Measurements from ENCODE around the gene HOXB6. TPM values are rescaled to one million over a fixed set of nuclear protein-coding genes. Genes with fewer than 3 reads are reported as not detected.

Gene HOXB6
- total RNA-seq, 1 experiment from 2014 or later, result 19.8 TPM

DNA sequence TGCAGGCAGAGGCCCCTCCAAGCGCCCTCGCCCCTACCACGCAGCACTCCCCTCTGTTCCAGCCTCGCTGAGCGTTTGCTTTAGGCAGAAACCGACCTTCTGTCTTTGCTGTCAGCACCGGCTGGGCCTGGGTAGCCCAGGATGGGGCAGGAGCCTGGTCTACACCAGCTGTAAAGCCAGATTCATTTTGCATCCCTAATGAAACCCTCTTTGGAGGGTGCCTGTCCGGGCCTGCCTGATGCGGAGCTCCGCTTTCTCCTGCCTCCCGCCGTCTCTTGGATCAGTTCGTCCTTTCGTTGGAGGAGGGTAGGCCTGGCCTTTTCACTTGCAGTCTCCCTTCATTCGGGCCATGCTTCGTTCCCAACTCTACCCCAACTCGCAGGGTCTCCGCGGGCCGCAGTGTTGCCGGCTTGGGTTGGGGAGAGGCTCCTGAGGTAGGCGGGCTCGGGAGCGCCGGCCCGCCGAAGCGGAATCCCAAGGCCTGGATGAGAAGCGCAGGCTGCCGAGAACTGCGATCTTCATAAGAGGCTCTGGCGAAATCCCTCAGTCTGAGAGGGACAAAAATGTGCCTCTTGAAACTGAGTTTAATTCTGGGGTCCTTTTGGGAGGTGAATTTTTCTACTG is 15.2 kb upstream of the HOXB6 start:
- Histone ChIP-seq H3K4me3 (ENCODE audit: low read depth, low read length, poor library complexity, severe bottlenecking) (no peak overlapping the region), H3K4me1 (ENCODE audit: insufficient read depth, low read length, poor library complexity, severe bottlenecking) (peaks cover 30% of the 10 kb centered on the region), H3K27me3 (replicated peaks; ENCODE audit: insufficient read depth, low read depth, low read length, poor library complexity) (no peaks in the 10 kb centered on the region)

GRCh38 chr17:48618256-48618896 is 13.6 kb upstream of the HOXB6 start:
- peak; percentile 93 for DNase-seq (ENCODE audit: low spot score)
- Histone ChIP-seq H3K27ac (ENCODE audit: low read depth, low read length, poor library complexity, severe bottlenecking) (no peak overlapping the region), H3K4me3 (ENCODE audit: low read depth, low read length, poor library complexity, severe bottlenecking) (peak overlapping the region; percentile 49), H3K9me3 (ENCODE audit: low read depth, low read length, poor library complexity, severe bottlenecking) (no peaks in the 10 kb centered on the region), H3K36me3 (ENCODE audit: insufficient read depth, low read length, poor library complexity, severe bottlenecking) (no peaks in the 10 kb centered on the region), H3K27me3 (replicated peaks; ENCODE audit: insufficient read depth, low read depth, low read length, poor library complexity) (no peaks in the 10 kb centered on the region), H3K4me1 (ENCODE audit: insufficient read depth, low read length, poor library complexity, severe bottlenecking) (peaks cover 17% of the 10 kb centered on the region)
- no TSS peak for BruUV-seq (replicated peaks)
- intact Hi-C loops (cut with micrococcal nuclease; ENCODE audit: unreplicated experiment), result loop anchor here (1.0 to 5.0 kb wide), 6 partner anchors 281 to 594 kb away; no protein-coding TSS in a partner anchor
- TF ChIP-seq, protein P1, sequence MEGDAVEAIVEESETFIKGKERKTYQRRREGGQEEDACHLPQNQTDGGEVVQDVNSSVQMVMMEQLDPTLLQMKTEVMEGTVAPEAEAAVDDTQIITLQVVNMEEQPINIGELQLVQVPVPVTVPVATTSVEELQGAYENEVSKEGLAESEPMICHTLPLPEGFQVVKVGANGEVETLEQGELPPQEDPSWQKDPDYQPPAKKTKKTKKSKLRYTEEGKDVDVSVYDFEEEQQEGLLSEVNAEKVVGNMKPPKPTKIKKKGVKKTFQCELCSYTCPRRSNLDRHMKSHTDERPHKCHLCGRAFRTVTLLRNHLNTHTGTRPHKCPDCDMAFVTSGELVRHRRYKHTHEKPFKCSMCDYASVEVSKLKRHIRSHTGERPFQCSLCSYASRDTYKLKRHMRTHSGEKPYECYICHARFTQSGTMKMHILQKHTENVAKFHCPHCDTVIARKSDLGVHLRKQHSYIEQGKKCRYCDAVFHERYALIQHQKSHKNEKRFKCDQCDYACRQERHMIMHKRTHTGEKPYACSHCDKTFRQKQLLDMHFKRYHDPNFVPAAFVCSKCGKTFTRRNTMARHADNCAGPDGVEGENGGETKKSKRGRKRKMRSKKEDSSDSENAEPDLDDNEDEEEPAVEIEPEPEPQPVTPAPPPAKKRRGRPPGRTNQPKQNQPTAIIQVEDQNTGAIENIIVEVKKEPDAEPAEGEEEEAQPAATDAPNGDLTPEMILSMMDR (conservative IDR thresholded peaks at IDR 0.05; ENCODE audit: low read depth, low read length), result peak; percentile 98
- no peak for TF ChIP-seq EZH2 (IDR thresholded peaks at IDR 0.05; ENCODE audit: borderline replicate concordance, low read depth, low read length, poor library complexity, severe bottlenecking)
- POLR2A ChIA-PET (ENCODE audit: low non-redundant PET), result no interaction called here
- CTCF ChIA-PET, result interaction anchor here (0.6 to 1.7 kb wide), 6 partner anchors 17 to 666 kb away, joined by 3 to 4 read pairs (median 3); no protein-coding TSS in a partner anchor

More for the DNA sequence above, 15.2 kb upstream of the HOXB6 start:
- no peak for DNase-seq (ENCODE audit: low spot score)
- no peak for TF ChIP-seq EZH2 (IDR thresholded peaks at IDR 0.05; ENCODE audit: borderline replicate concordance, low read depth, low read length, poor library complexity, severe bottlenecking)
- TF ChIP-seq, protein P1 (conservative IDR thresholded peaks at IDR 0.05; ENCODE audit: low read depth, low read length), result no peak
- Histone ChIP-seq H3K9me3 (ENCODE audit: low read depth, low read length, poor library complexity, severe bottlenecking) (no peaks in the 10 kb centered on the region), H3K27ac (ENCODE audit: low read depth, low read length, poor library complexity, severe bottlenecking) (no peak overlapping the region), H3K36me3 (ENCODE audit: insufficient read depth, low read length, poor library complexity, severe bottlenecking) (no peaks in the 10 kb centered on the region)
- intact Hi-C loops (cut with micrococcal nuclease; ENCODE audit: unreplicated experiment), result loop anchor here (2.0 to 5.0 kb wide), 5 partner anchors 283 to 595 kb away; no protein-coding TSS in a partner anchor
- ChIA-PET CTCF (interaction anchor here (1.7 kb wide), 1 partner anchor 268 kb away, joined by 4 read pairs; no protein-coding TSS in a partner anchor), POLR2A (ENCODE audit: low non-redundant PET) (no interaction called here)
- no TSS peak for BruUV-seq (replicated peaks)

DNA sequence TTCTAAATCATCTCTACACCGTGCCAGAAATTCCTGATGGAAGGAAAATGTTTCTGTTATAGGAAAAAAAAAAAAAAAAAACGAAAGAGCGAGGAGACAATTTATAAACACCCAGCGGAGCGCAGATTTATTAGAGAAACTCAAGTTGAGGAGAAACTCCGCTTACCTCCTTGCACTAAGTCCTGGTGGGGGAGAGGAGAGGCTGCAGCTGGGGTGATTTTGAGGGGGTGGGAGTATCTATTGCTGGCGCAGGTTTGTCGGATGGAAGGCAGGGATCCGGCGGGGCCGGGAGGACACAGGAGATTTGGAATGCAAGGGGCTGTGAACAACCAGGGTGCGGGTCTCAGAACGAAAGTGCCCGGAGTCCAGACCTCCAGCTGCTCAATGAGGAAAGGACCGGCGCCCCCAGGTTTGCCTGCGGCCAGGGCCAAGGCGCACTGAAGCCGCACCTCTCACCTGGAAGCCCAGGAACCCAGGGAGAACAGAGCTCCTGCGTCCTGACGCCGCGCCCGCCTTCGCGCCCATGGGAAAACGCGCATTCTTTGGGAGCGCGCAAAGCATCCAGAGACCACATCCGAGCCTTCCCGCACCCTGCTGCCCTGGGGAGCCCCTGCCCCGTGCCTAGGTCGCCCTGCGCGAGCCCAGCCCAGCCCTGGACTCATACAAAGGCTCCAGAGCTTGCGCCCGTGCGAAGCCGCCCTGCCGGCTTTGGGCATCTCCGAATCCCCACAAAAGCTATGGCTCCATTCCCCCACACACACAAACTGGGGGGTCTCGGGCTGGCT is 12.9 kb upstream of the HOXB6 start:
- H3K27ac ChIP-seq (ENCODE audit: low read depth, low read length, poor library complexity, severe bottlenecking), result no peak overlapping the region
- CTCF ChIA-PET, result interaction anchor here (0.7 to 1.2 kb wide), 4 partner anchors 16 to 425 kb away, joined by 3 to 9 read pairs (median 3); no protein-coding TSS in a partner anchor
- DNase-seq (ENCODE audit: low spot score), result no peak
- H3K27me3 ChIP-seq (replicated peaks; ENCODE audit: insufficient read depth, low read depth, low read length, poor library complexity), result no peaks in the 10 kb centered on the region
- intact Hi-C loops (cut with micrococcal nuclease; ENCODE audit: unreplicated experiment), result loop anchor here (1.0 to 5.0 kb wide), 6 partner anchors 280 to 593 kb away; no protein-coding TSS in a partner anchor
- no peak for TF ChIP-seq EZH2 (IDR thresholded peaks at IDR 0.05; ENCODE audit: borderline replicate concordance, low read depth, low read length, poor library complexity, severe bottlenecking)
- TF ChIP-seq, protein P1 (conservative IDR thresholded peaks at IDR 0.05; ENCODE audit: low read depth, low read length), result no peak
- H3K36me3 ChIP-seq (ENCODE audit: insufficient read depth, low read length, poor library complexity, severe bottlenecking), result no peaks in the 10 kb centered on the region
- H3K4me3 ChIP-seq (ENCODE audit: low read depth, low read length, poor library complexity, severe bottlenecking), result no peak overlapping the region
- BruUV-seq (replicated peaks), result no TSS peak
- peaks cover 17% of the 10 kb centered on the region for H3K4me1 ChIP-seq (ENCODE audit: insufficient read depth, low read length, poor library complexity, severe bottlenecking)
- H3K9me3 ChIP-seq (ENCODE audit: low read depth, low read length, poor library complexity, severe bottlenecking), result no peaks in the 10 kb centered on the region
- POLR2A ChIA-PET (ENCODE audit: low non-redundant PET), result no interaction called here
